Peyer's patch (tissue), 4 donors: ENCODE data around the gene CA10.

Experiments used
- CTCF ChIP-seq, 6 experiments: fragments of 450-650 bp in 4 of 6; fragments of 200-600 bp in 2 of 6; sonication (generic) in 1 of 6; IDR thresholded peaks; one replicate each; pipeline ENCODE4 v1.5.1; 2017 to 2019; ENCODE audit warnings: antibody characterized with exemption in 6 of 6, mild to moderate bottlenecking in 3 of 6, moderate library complexity in 1 of 6
- POLR2A ChIP-seq, 2 donors: fragments of 450-650 bp; IDR thresholded peaks; one replicate each; pipeline ENCODE4 v1.5.1; 2017; ENCODE audit warnings: antibody characterized with exemption in 2 of 2, mild to moderate bottlenecking in 2 of 2, moderate library complexity in 2 of 2

- TF ChIP-seq CTCF (IDR thresholded peaks at IDR 0.05) (no peak), POLR2A (IDR thresholded peaks at IDR 0.05) (no peak)
Observed at GRCh38 chr17:51997723-51998122, 160.8 kb downstream of the CA10 start.
